Loucy (cell line): ENCODE measurements around the gene RGS16.

Experiments used
- EZH2phosphoT487 ChIP-seq: fragments of 200-600 bp; IDR thresholded peaks from 2 replicates; pipeline ENCODE4 v1.6.1; 2018; ENCODE audit warnings: antibody characterized with exemption, mild to moderate bottlenecking, moderate library complexity, borderline replicate concordance
- TF ChIP-seq, protein P1 (sequence below): fragments of 200-600 bp; sonication (generic); conservative IDR thresholded peaks from 2 replicates; pipeline ENCODE4 v1.5.1; 2014; ENCODE audit warnings: mild to moderate bottlenecking, antibody characterized with exemption, low read length

DNA sequence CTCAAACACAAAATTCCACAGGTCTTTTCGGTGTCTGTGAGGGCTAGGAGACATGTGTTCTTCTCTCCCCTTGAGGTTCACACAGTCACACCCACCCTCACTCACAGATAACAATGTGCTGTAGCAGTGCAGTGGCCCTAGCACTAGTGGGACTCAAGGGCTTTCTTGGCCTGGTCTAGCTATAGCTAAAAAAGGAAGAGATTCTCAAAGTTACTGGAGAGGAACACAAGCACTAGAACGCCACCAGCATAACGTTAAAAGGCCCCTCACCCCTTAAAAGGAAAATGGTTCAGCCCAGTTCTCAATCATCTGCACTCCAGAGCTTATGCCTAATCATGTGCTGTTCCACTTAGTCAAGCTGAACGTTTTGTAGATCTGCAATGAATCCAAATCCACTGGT lies 40.7 kb upstream of the RGS16 start:
- TF ChIP-seq, protein P1, sequence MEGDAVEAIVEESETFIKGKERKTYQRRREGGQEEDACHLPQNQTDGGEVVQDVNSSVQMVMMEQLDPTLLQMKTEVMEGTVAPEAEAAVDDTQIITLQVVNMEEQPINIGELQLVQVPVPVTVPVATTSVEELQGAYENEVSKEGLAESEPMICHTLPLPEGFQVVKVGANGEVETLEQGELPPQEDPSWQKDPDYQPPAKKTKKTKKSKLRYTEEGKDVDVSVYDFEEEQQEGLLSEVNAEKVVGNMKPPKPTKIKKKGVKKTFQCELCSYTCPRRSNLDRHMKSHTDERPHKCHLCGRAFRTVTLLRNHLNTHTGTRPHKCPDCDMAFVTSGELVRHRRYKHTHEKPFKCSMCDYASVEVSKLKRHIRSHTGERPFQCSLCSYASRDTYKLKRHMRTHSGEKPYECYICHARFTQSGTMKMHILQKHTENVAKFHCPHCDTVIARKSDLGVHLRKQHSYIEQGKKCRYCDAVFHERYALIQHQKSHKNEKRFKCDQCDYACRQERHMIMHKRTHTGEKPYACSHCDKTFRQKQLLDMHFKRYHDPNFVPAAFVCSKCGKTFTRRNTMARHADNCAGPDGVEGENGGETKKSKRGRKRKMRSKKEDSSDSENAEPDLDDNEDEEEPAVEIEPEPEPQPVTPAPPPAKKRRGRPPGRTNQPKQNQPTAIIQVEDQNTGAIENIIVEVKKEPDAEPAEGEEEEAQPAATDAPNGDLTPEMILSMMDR, result no peak
- no peak for TF ChIP-seq EZH2phosphoT487
